NCI-H146 treated with DMSO at 0.1 percent for 48 hours (cell line): ENCODE data around the gene PDILT.
"Not testable (repeated sequence)": the region's sequence is repeated elsewhere in the genome, so short reads cannot be mapped to it uniquely, and the experiment has no call there.

Source experiments
- DNase-seq: peaks from one replicate; lab custom pipeline; 2025; ENCODE audit not compliant: unreplicated experiment; lab: John Stamatoyannopoulos, UW

The PDILT gene

GRCh38 chr16:20404637-20405036 lies at the start of gene PDILT:
Gene PDILT, minus strand, starts transcription at chr16:20404737. Its CDS starts 5,437 bp downstream, at chr16:20399300.
- no peak for DNase-seq

GRCh38 chr16:20453633-20454032 lies 49.1 kb upstream of the PDILT start:
- DNase-seq, result not testable (repeated sequence)

GRCh38 chr16:20451364-20451763 lies 46.8 kb upstream of the PDILT start, which contains the start of gene ACSM2A:
Gene ACSM2A, plus strand, starts transcription at chr16:20451521. Its CDS starts 8,594 bp downstream, at chr16:20460115.
- DNase-seq, result not testable (repeated sequence)

GRCh38 chr16:20446652-20447393 lies 42.3 kb upstream of the PDILT start:
- DNase-seq, result not testable (repeated sequence)

GRCh38 chr16:20441859-20442258 lies 37.3 kb upstream of the PDILT start:
- DNase-seq, result not testable (repeated sequence)

GRCh38 chr16:20441191-20441590 lies 36.7 kb upstream of the PDILT start:
- DNase-seq, result no peak

- not testable (repeated sequence) for DNase-seq
Observed at GRCh38 chr16:20440731-20441130, 36.2 kb upstream of the PDILT start.

GRCh38 chr16:20439820-20440231 lies 35.3 kb upstream of the PDILT start:
- DNase-seq, result not testable (repeated sequence)

- DNase-seq, result not testable (repeated sequence)
Observed at GRCh38 chr16:20438950-20439349, 34.4 kb upstream of the PDILT start.

- no peak for DNase-seq
Observed at GRCh38 chr16:20430948-20431347, 26.4 kb upstream of the PDILT start.

- not testable (repeated sequence) for DNase-seq
Observed at GRCh38 chr16:20430480-20430879, 25.9 kb upstream of the PDILT start.

- DNase-seq, result not testable (repeated sequence)
Observed at GRCh38 chr16:20429499-20429898, 25.0 kb upstream of the PDILT start.

- not testable (repeated sequence) for DNase-seq
Observed at GRCh38 chr16:20427401-20427797, 22.9 kb upstream of the PDILT start.

GRCh38 chr16:20424129-20424866 lies 19.8 kb upstream of the PDILT start:
- no peak for DNase-seq

GRCh38 chr16:20423772-20424128 lies 19.2 kb upstream of the PDILT start:
- DNase-seq, result not testable (repeated sequence)

- DNase-seq, result not testable (repeated sequence)
Observed at GRCh38 chr16:20421748-20422147, 17.2 kb upstream of the PDILT start.

GRCh38 chr16:20419093-20419492 lies 14.6 kb upstream of the PDILT start:
- DNase-seq, result not testable (repeated sequence)

GRCh38 chr16:20415541-20415940 lies 11.0 kb upstream of the PDILT start:
- no peak for DNase-seq

GRCh38 chr16:20411055-20411454 lies 6.5 kb upstream of the PDILT start:
- DNase-seq, result no peak

- no peak for DNase-seq
Observed at GRCh38 chr16:20410121-20410723, 5.7 kb upstream of the PDILT start.

GRCh38 chr16:20409398-20410120 lies 5.0 kb upstream of the PDILT start, which contains the start of gene ACSM5:
Gene ACSM5, plus strand, starts transcription at chr16:20409534. Its CDS starts 1,951 bp downstream, at chr16:20411485.
- DNase-seq, result no peak
